OCI-LY3 (cell line): ENCODE data around the gene GINS1.

ENCODE experiments used
- H2AFZ ChIP-seq: fragments of 200-600, 300-600 bp; shearing (Covaris generic); 2 replicates; pipeline ENCODE4 v1.6.0; 2014; ENCODE audit warnings: antibody characterized with exemption, low read depth, low read length
- H3K27ac ChIP-seq: fragments of 200-600, 300-600 bp; sonication (generic); 2 replicates; pipeline ENCODE4 v1.5.1; 2014; ENCODE audit warnings: mild to moderate bottlenecking, low read length, moderate library complexity, mixed read lengths
- H3K27me3 ChIP-seq: fragments of 200-600, 300-600 bp; sonication (generic); 2 replicates; pipeline ENCODE4 v1.6.1; 2014; ENCODE audit warnings: low read depth, low read length, mixed read lengths
- H3K36me3 ChIP-seq: fragments of 200-600, 300-600 bp; sonication (generic); replicated peaks from 2 replicates; pipeline ENCODE3; 2014; ENCODE audit warnings: low read depth, low read length, mixed read lengths
- H3K4me1 ChIP-seq: fragments of 300-600, 200-600 bp; sonication (generic); 2 replicates; pipeline ENCODE4 v1.6.1; 2014; ENCODE audit warnings: low read length, mixed read lengths
- H3K4me2 ChIP-seq: fragments of 200-600, 300-600 bp; sonication (generic); 2 replicates; pipeline ENCODE4 v1.6.1; 2014; ENCODE audit warnings: low read length, mixed read lengths
- H3K4me3 ChIP-seq: fragments of 300-600, 200-600 bp; sonication (generic); 2 replicates; pipeline ENCODE4 v1.5.1; 2014; ENCODE audit warnings: antibody characterized with exemption, mild to moderate bottlenecking, low read length, moderate library complexity
- H3K79me2 ChIP-seq: fragments of 300-600, 200-600 bp; shearing (Covaris generic); 2 replicates; pipeline ENCODE4 v1.6.1; 2014; ENCODE audit warnings: mild to moderate bottlenecking, low read length, mixed read lengths
- H3K9ac ChIP-seq: fragments of 300-600, 200-600 bp; shearing (Covaris generic); 2 replicates; pipeline ENCODE4 v1.6.0; 2014; ENCODE audit warnings: mild to moderate bottlenecking, low read length, moderate library complexity
- H3K9me3 ChIP-seq: fragments of 200-600, 300-600 bp; shearing (Covaris generic); 2 replicates; pipeline ENCODE4 v1.6.1; 2014; ENCODE audit warnings: low read length, mixed read lengths; ENCODE audit not compliant: insufficient read depth
- H4K20me1 ChIP-seq: fragments of 200-600, 300-600 bp; sonication (generic); 2 replicates; pipeline ENCODE4 v1.6.1; 2016; ENCODE audit warnings: low read length, mixed read lengths; ENCODE audit not compliant: insufficient read depth
- EZH2phosphoT487 ChIP-seq: fragments of 200-600 bp; shearing (Covaris generic); IDR thresholded peaks from 2 replicates; pipeline ENCODE4 v1.6.1; 2018; ENCODE audit warnings: antibody characterized with exemption, mixed run types, low read depth
- TF ChIP-seq, protein P1 (sequence below): fragments of 200-600, 300-600 bp; sonication (generic); IDR thresholded peaks from 2 replicates; pipeline ENCODE4 v1.5.1; 2014; ENCODE audit warnings: antibody characterized with exemption, low read length, low read depth

Gene GINS1

DNA sequence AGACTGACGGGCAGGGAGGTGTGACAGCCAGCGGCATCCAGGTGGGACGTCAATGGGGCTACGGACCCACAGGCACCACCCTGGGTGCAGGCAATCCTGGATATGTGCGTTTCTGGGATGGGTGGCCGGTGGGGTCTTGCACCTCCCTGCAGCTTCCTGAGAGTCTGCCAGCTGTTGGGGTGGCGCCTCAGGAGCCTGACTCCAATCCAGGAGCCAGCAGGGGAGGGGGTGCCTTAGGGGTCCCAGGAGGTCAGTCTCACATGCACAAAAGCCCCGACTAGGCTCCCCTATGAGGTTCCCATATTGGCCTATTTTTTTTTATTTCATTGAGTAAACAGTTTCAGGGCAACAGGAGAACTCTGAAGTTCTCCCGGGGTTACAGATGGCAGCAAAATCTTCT is 73.3 kb downstream of the GINS1 start:
- TF ChIP-seq, protein P1, sequence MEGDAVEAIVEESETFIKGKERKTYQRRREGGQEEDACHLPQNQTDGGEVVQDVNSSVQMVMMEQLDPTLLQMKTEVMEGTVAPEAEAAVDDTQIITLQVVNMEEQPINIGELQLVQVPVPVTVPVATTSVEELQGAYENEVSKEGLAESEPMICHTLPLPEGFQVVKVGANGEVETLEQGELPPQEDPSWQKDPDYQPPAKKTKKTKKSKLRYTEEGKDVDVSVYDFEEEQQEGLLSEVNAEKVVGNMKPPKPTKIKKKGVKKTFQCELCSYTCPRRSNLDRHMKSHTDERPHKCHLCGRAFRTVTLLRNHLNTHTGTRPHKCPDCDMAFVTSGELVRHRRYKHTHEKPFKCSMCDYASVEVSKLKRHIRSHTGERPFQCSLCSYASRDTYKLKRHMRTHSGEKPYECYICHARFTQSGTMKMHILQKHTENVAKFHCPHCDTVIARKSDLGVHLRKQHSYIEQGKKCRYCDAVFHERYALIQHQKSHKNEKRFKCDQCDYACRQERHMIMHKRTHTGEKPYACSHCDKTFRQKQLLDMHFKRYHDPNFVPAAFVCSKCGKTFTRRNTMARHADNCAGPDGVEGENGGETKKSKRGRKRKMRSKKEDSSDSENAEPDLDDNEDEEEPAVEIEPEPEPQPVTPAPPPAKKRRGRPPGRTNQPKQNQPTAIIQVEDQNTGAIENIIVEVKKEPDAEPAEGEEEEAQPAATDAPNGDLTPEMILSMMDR, result no peak
- TF ChIP-seq EZH2phosphoT487, result no peak
- Histone ChIP-seq H3K4me3 (no peak overlapping the region), H3K36me3 (no peaks in the 10 kb centered on the region), H3K27ac (no peak overlapping the region), H4K20me1 (no peaks in the 10 kb centered on the region), H3K79me2 (no peaks in the 10 kb centered on the region), H3K9me3 (no peaks in the 10 kb centered on the region), H3K4me2 (no peak overlapping the region), H2AFZ (no peak overlapping the region), H3K4me1 (0 out of 2 replicates have a peak, but pooled peaks cover 3% of the 10 kb centered on the region), H3K9ac (no peak overlapping the region), H3K27me3 (peaks cover 11% of the 10 kb centered on the region)

GRCh38 chr20:25481235-25481917 is 73.9 kb downstream of the GINS1 start:
- Histone ChIP-seq H3K4me1 (0 out of 2 replicates have a peak, but pooled peaks cover 3% of the 10 kb centered on the region), H3K36me3 (no peaks in the 10 kb centered on the region), H3K9ac (no peak overlapping the region), H3K79me2 (no peaks in the 10 kb centered on the region), H3K27ac (no peak overlapping the region), H3K4me3 (no peak overlapping the region), H3K27me3 (peaks cover 15% of the 10 kb centered on the region), H3K9me3 (no peaks in the 10 kb centered on the region), H4K20me1 (no peaks in the 10 kb centered on the region), H3K4me2 (no peak overlapping the region), H2AFZ (no peak overlapping the region)
- TF ChIP-seq EZH2phosphoT487, result no peak
- TF ChIP-seq, protein P1, result no peak

GRCh38 chr20:25481918-25482253 is 74.4 kb downstream of the GINS1 start:
- H3K4me1 ChIP-seq, result 0 out of 2 replicates have a peak, but pooled peaks cover 3% of the 10 kb centered on the region
- H3K9me3 ChIP-seq, result no peaks in the 10 kb centered on the region
- no peak overlapping the region for H3K4me3 ChIP-seq
- H2AFZ ChIP-seq, result no peak overlapping the region
- H4K20me1 ChIP-seq, result no peaks in the 10 kb centered on the region
- no peak overlapping the region for H3K4me2 ChIP-seq
- TF ChIP-seq, protein P1, result no peak
- H3K79me2 ChIP-seq, result no peaks in the 10 kb centered on the region
- no peak overlapping the region for H3K9ac ChIP-seq
- H3K36me3 ChIP-seq, result no peaks in the 10 kb centered on the region
- H3K27ac ChIP-seq, result no peak overlapping the region
- H3K27me3 ChIP-seq, result peaks cover 18% of the 10 kb centered on the region

- Histone ChIP-seq H4K20me1 (no peaks in the 10 kb centered on the region), H3K9ac (no peak overlapping the region), H3K4me2 (no peak overlapping the region), H3K9me3 (no peaks in the 10 kb centered on the region), H3K79me2 (no peaks in the 10 kb centered on the region), H3K4me1 (0 out of 2 replicates have a peak, but pooled peaks cover 3% of the 10 kb centered on the region), H3K36me3 (no peaks in the 10 kb centered on the region), H3K27me3 (peaks cover 18% of the 10 kb centered on the region), H2AFZ (no peak overlapping the region), H3K4me3 (no peak overlapping the region), H3K27ac (no peak overlapping the region)
- TF ChIP-seq, protein P1, result no peak
- no peak for TF ChIP-seq EZH2phosphoT487
Measured at GRCh38 chr20:25483431-25484132, 76.1 kb downstream of the GINS1 start.
